K562 (cell line): ENCODE data around the gene IL1RL1. TPM values are rescaled to one million over a fixed set of nuclear protein-coding genes. Genes with fewer than 3 reads are reported as not detected.

ENCODE experiments used
- ATAC-seq: fragments of 200-7000 bp; cut with Tn5 transposase; 3 replicates; pipeline ENCODE4 v1.9.1; 2020; ENCODE audit warnings: moderate library complexity
- BruUV-seq: library from RNA; stranded (reverse); fragments of 400-500 nt; replicated peaks from 2 replicates; lab custom pipeline; 2021; lab: Mats Ljungman, UMichigan
- CTCF ChIA-PET: fragments of 300-600 bp; formaldehyde crosslinking; extraction: SDS; loops from one replicate; lab custom pipeline; 2021; ENCODE audit warnings: low intra/inter-chr PET ratio; lab: Yijun Ruan, JAX
- POLR2A ChIA-PET: fragments of 300-600, 350-650 bp; sonication (Branson Sonifier 250); formaldehyde crosslinking; extraction: SDS; loops from one replicate; lab custom pipeline; 2021; ENCODE audit warnings: antibody characterized with exemption, inconsistent platforms; lab: Yijun Ruan, JAX
- DNase-seq, 4 experiments: peaks; one replicate each; pipeline versions ENCODE4 v3.0.0 to v3.0.0-alpha.2; 2011 to 2018; ENCODE audit warnings: low spot score in 3 of 4, mixed read lengths in 3 of 4; ENCODE audit errors: extremely low read depth in 1 of 4
- FAIRE-seq: peaks from 2 replicates; lab custom pipeline; 2011; peaks lifted over from hg19 to GRCh38; lab: Jason Lieb, UNC
- H2AFZ ChIP-seq: 2 replicates; pipeline ENCODE4 v1.6.0; 2011; ENCODE audit warnings: low read depth, low read length, control low read depth, inconsistent platforms
- H3K27ac ChIP-seq: fragments of 200-600 bp; 3 replicates; pipeline ENCODE4 v1.8.0; 2011; ENCODE audit warnings: low read depth, mild to moderate bottlenecking, control low read depth, inconsistent platforms, low read length, moderate library complexity, mixed read lengths; ENCODE audit errors: extremely low read depth
- H3K27me3 ChIP-seq, 2 experiments: fragments of 300-600 bp in 1 of 2; 2 replicates in 1 of 2; 3 replicates in 1 of 2; pipeline versions ENCODE4 v1.6.0 to v1.8.0; 2011; ENCODE audit warnings: inconsistent platforms in 2 of 2, low read length in 2 of 2, mild to moderate bottlenecking in 1 of 2, mixed read lengths in 1 of 2, moderate library complexity in 1 of 2; ENCODE audit not compliant: control insufficient read depth in 2 of 2, insufficient read depth in 2 of 2
- H3K36me3 ChIP-seq: fragments of 300-600 bp; 3 replicates; pipeline ENCODE4 v1.8.0; 2011; ENCODE audit warnings: mild to moderate bottlenecking, low read length, inconsistent platforms; ENCODE audit not compliant: control insufficient read depth, insufficient read depth
- H3K4me1 ChIP-seq, 2 experiments: fragments of 200-600 bp in 1 of 2; replicated peaks in 1 of 2; 2 replicates in 1 of 2; 3 replicates in 1 of 2; pipeline versions ENCODE4 v1.5.1 to v1.8.0; 2011; ENCODE audit warnings: inconsistent platforms in 2 of 2, low read length in 2 of 2, mild to moderate bottlenecking in 1 of 2, mixed read lengths in 1 of 2, moderate library complexity in 1 of 2; ENCODE audit not compliant: control insufficient read depth in 2 of 2, insufficient read depth in 2 of 2
- H3K4me2 ChIP-seq: 2 replicates; pipeline ENCODE4 v1.6.1; 2011; ENCODE audit warnings: low read length, control low read depth, inconsistent platforms, mixed read lengths; ENCODE audit not compliant: insufficient read depth
- H3K4me3 ChIP-seq: fragments of 200-600 bp; sonication (generic), shearing (Covaris generic); 2 replicates; pipeline ENCODE4 v1.5.1; 2016; ENCODE audit warnings: control low read depth, inconsistent platforms
- H3K79me2 ChIP-seq: fragments of 200-600 bp; 3 replicates; pipeline ENCODE4 v1.8.0; 2011; ENCODE audit warnings: low read length, inconsistent platforms; ENCODE audit not compliant: control insufficient read depth, insufficient read depth
- H3K9ac ChIP-seq, 2 experiments: 2 replicates each; pipeline versions ENCODE4 v1.6.0 to v1.6.1; 2011; ENCODE audit warnings: low read depth in 2 of 2, low read length in 2 of 2, control low read depth in 1 of 2, inconsistent platforms in 1 of 2, mild to moderate bottlenecking in 1 of 2, mixed read lengths in 1 of 2; ENCODE audit not compliant: insufficient read depth in 1 of 2
- H3K9me1 ChIP-seq: one replicate; pipeline ENCODE4 v1.6.0; 2011; ENCODE audit warnings: inconsistent platforms, mild to moderate bottlenecking, low read length, moderate library complexity; ENCODE audit not compliant: control insufficient read depth, insufficient read depth
- H3K9me3 ChIP-seq: replicated peaks from 2 replicates; pipeline ENCODE4 v1.5.1; 2011; ENCODE audit warnings: low read depth, low read length, inconsistent platforms; ENCODE audit not compliant: control insufficient read depth, insufficient read depth
- H4K20me1 ChIP-seq: replicated peaks from 2 replicates; pipeline ENCODE4 v1.6.1; 2011; ENCODE audit warnings: low read length, inconsistent platforms, mixed read lengths; ENCODE audit not compliant: control insufficient read depth, insufficient read depth
- ADNP ChIP-seq: fragments of 200-800 bp; sonication (Bioruptor generic); IDR thresholded peaks from 2 replicates; pipeline ENCODE4 v1.6.1; 2016; ENCODE audit warnings: missing genetic modification characterization, missing compliant biosample characterization
- KAT7 ChIP-seq: sonication (generic); formaldehyde crosslinking; IDR thresholded peaks from 2 replicates; pipeline ENCODE4 v1.8.0; 2022; ENCODE audit warnings: missing genetic modification reagents, mild to moderate bottlenecking, borderline replicate concordance
- KDM1A ChIP-seq, 2 experiments: fragments of 450-650 bp; IDR thresholded peaks; 2 replicates each; pipeline ENCODE4 v1.6.1; 2016; ENCODE audit warnings: mild to moderate bottlenecking in 2 of 2
- KLF6 ChIP-seq: fragments of 250-450 bp; sonication (Bioruptor Pico); IDR thresholded peaks from 2 replicates; pipeline ENCODE4 v1.4.0; 2020; ENCODE audit warnings: mild to moderate bottlenecking, moderate library complexity, borderline replicate concordance
- NEUROD1 ChIP-seq: fragments of 150-350 bp; IDR thresholded peaks from 2 replicates; pipeline ENCODE4 v1.6.1; 2014; ENCODE audit warnings: borderline replicate concordance, low read length, low read depth; ENCODE audit not compliant: partially characterized antibody
- NUFIP1 ChIP-seq: fragments of 450-650 bp; IDR thresholded peaks from 2 replicates; pipeline ENCODE4 v1.6.1; 2018; ENCODE audit not compliant: partially characterized antibody
- PHB ChIP-seq: fragments of 250-450 bp; sonication (Bioruptor Pico); IDR thresholded peaks from 2 replicates; pipeline ENCODE4 v1.5.0; 2021
- PYGO2 ChIP-seq: fragments of 450-650 bp; IDR thresholded peaks from 2 replicates; pipeline ENCODE4 v1.6.1; 2016; ENCODE audit warnings: mild to moderate bottlenecking, missing genetic modification characterization, moderate library complexity, missing compliant biosample characterization
- RERE ChIP-seq: sonication (generic); formaldehyde crosslinking; IDR thresholded peaks from 2 replicates; pipeline ENCODE4 v1.8.0; 2023; ENCODE audit warnings: missing genetic modification reagents, mild to moderate bottlenecking, borderline replicate concordance
- ZNF507 ChIP-seq: conservative IDR thresholded peaks from 2 replicates; pipeline ENCODE4 v1.6.1; 2017; ENCODE audit warnings: missing genetic modification characterization, missing compliant biosample characterization
- WGBS: fragments of 100-300 bp; shearing (Covaris generic); methylation state at CpG from one replicate; pipeline ENCODE4 v1.1.6; 2016; ENCODE audit warnings: low coverage, mixed read lengths; ENCODE audit not compliant: insufficient coverage; ENCODE audit errors: missing lambda C conversion rate; 5-methylcytosine and 5-hydroxymethylcytosine counted together
- in situ Hi-C: fragments of 300-500 bp; cut with MboI; formaldehyde crosslinking; loops from 4 replicates; pipeline ENCODE4 v1.15.0; 2018; ENCODE audit warnings: inconsistent platforms, mixed read lengths
- intact Hi-C: fragments of 100-400 bp; cut with micrococcal nuclease; formaldehyde crosslinking; loops from 2 replicates; pipeline ENCODE4 v1.14.2; 2022
- polyA plus RNA-seq, 8 experiments: library from polyadenylated mRNA; depleted of rRNA in 4 of 8; stranded (reverse) in 5 of 8; unstranded in 3 of 8; fragments of >200 nt; fragmentation: Nextera tagmentation in 2 of 8; fragmentation: Illumina TruSeq in 1 of 8; extraction: Ambion mirVana in 2 of 8; extraction: Trizol in 1 of 8; gene quantifications; 2 replicates each; pipeline versions ENCODE4 v1.2.1 to v1.2.3, GENCODE V29; 2011 to 2014; ENCODE audit warnings: inconsistent platforms in 1 of 8, missing spikeins in 1 of 8
- total RNA-seq, 7 experiments: library from RNA; depleted of rRNA in 6 of 7; stranded (reverse); fragments of >200 nt in 6 of 7; fragmentation: Illumina TruSeq in 2 of 7; extraction: Trizol in 2 of 7; gene quantifications; 2 replicates each; pipeline versions ENCODE4 v1.2.1 to v1.2.3, GENCODE V29; 2011 to 2021; ENCODE audit warnings: low replicate concordance in 1 of 7

The IL1RL1 gene
- total and polyA plus RNA-seq, 9 of the 15 experiments (the other 6 are each of a cell fraction or from before 2014, with no cell fraction given), result 0.06 to 3.3 (median 0.59) TPM

- ChIA-PET POLR2A (no interaction called here), CTCF (no interaction called here)
- Histone ChIP-seq H3K79me2 (no peaks in the 10 kb centered on the region), H2AFZ (no peak overlapping the region), H3K36me3 (no peaks in the 10 kb centered on the region), H3K4me3 (no peak overlapping the region), H3K27me3 (no peaks in the 10 kb centered on the region), H4K20me1 (no peaks in the 10 kb centered on the region; the same call in 1 of the 2 replicates), H3K9me3 (no peaks in the 10 kb centered on the region; the same call in 1 of the 2 replicates), H3K9ac (no peak overlapping the region), H3K27ac (no peak overlapping the region)
- in situ Hi-C loops, result no loop called here
- DNase-seq, result no peak
- no TSS peak for BruUV-seq
- no peak for FAIRE-seq
- WGBS, result 7% methylated on average over 3 of the region's 3 CpGs
- TF ChIP-seq ADNP, result no peak
- TF ChIP-seq ZNF507 (tag), result no peak
- no peak for TF ChIP-seq PYGO2 (tag)
- TF ChIP-seq PHB, result no peak
- no peak for TF ChIP-seq NEUROD1
- no peak for TF ChIP-seq KLF6 (CRISPR knock-in tag)
- no peak for TF ChIP-seq KDM1A (IDR thresholded peaks at IDR 0.05)
- no peak for TF ChIP-seq NUFIP1
- TF ChIP-seq KAT7 (CRISPR knock-in tag), result no peak
- TF ChIP-seq RERE (CRISPR knock-in tag), result no peak
- TF ChIP-seq, all 486 proteins: peak for 0
- intact Hi-C loops, result no loop called here
- no peak for ATAC-seq
- H3K9me1 ChIP-seq, result no peaks in the 10 kb centered on the region
- H3K4me2 ChIP-seq, result no peak overlapping the region
- H3K4me1 ChIP-seq, result peaks cover 4 to 7% of the 10 kb centered on the region in 2 experiments; a peak in 4 of 5 replicates
Observed at GRCh38 chr2:102386867-102387541, 75.6 kb downstream of the IL1RL1 start.
